Rectal smooth muscle tissue (tissue), 1 donor: ENCODE measurements around the gene ACAP2.

Source experiments
- H3K27ac ChIP-seq: one replicate; pipeline ENCODE4 v1.7.0; 2013; ENCODE audit warnings: low read depth, low read length, inconsistent platforms
- H3K27me3 ChIP-seq: one replicate; pipeline ENCODE4 v1.7.0; 2013; ENCODE audit warnings: low read length; ENCODE audit not compliant: control insufficient read depth, insufficient read depth
- H3K36me3 ChIP-seq: one replicate; pipeline ENCODE4 v1.7.0; 2013; ENCODE audit warnings: low read length; ENCODE audit not compliant: control insufficient read depth, insufficient read depth
- H3K4me1 ChIP-seq: one replicate; pipeline ENCODE4 v1.7.0; 2013; ENCODE audit warnings: low read length; ENCODE audit not compliant: control insufficient read depth, insufficient read depth
- H3K4me3 ChIP-seq: one replicate; pipeline ENCODE4 v1.7.0; 2013; ENCODE audit warnings: low read length
- H3K9ac ChIP-seq: one replicate; pipeline ENCODE4 v1.7.0; 2013; ENCODE audit warnings: low read length

ACAP2 gene

DNA sequence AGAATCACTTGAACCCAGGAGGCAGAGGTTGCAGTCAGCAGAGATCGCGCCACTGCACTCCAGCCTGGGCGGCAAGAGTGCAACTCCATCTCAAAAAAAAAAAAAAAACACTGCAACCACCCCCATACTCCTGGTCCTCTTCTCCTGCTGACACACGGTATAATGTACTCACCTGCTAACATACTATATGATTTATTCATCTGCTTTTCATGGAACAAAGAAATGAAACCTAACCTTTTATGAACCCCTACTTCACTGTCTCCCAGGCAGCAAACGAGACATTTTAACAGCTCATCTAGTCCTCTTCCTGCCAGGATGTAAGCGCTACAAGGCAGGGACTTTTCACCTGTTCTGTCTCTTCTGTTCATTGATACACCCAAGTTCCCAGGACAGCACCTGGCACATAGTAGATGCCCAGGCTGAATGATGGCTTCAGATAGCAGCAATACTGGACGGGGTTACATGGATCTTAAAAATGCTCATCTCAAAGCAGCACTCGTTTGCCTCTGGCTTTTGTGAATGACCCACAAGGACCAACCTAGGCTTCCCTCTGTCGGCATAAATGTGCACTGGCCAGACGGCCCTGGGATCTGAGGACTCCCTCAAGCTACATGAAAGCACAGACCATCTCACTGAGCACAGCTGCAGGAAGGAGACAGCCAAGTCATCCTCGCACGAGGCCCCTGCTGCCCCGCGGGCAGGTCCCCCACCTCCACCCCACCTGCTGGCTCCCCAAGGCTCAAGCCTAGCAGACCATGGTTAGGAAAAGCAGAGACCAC is 192.2 kb downstream of the ACAP2 start:
- Histone ChIP-seq H3K4me3 (no peak overlapping the region), H3K9ac (no peak overlapping the region), H3K4me1 (peaks cover 11% of the 10 kb centered on the region), H3K36me3 (no peaks in the 10 kb centered on the region), H3K27me3 (no peaks in the 10 kb centered on the region), H3K27ac (peak overlapping the region; percentile 39)

DNA sequence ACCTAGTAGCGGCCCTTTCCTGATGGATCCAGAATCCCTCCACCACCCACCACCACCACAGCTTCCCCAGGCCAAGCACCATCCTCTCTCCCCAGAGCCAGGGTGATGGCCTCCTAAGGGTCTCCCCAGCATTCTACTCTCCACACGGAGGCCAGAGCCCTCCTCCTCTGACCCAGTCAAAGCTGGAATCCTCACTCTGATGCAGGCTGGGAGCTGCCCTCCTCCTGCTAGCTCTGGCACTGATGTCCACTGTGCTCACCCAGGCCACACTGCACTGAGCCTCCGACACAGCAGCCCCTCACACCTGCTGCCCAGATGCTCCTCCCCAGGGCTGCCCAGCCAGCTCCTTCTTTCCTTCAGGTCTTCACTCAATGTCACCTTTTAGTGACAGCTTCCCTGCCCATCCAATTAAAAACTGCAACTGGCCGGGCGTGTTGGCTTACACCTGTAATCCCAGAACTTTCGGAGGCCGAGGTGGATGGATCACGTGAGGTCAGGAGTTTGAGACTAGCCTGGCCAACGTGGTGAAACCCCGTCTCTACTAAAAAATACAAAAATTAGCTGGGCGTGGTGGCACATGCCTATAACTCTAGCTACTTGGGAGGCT is 192.9 kb downstream of the ACAP2 start:
- no peaks in the 10 kb centered on the region for H3K27me3 ChIP-seq
- no peak overlapping the region for H3K4me3 ChIP-seq
- H3K27ac ChIP-seq, result no peak overlapping the region
- no peaks in the 10 kb centered on the region for H3K36me3 ChIP-seq
- no peak overlapping the region for H3K9ac ChIP-seq
- peaks cover 11% of the 10 kb centered on the region for H3K4me1 ChIP-seq

DNA sequence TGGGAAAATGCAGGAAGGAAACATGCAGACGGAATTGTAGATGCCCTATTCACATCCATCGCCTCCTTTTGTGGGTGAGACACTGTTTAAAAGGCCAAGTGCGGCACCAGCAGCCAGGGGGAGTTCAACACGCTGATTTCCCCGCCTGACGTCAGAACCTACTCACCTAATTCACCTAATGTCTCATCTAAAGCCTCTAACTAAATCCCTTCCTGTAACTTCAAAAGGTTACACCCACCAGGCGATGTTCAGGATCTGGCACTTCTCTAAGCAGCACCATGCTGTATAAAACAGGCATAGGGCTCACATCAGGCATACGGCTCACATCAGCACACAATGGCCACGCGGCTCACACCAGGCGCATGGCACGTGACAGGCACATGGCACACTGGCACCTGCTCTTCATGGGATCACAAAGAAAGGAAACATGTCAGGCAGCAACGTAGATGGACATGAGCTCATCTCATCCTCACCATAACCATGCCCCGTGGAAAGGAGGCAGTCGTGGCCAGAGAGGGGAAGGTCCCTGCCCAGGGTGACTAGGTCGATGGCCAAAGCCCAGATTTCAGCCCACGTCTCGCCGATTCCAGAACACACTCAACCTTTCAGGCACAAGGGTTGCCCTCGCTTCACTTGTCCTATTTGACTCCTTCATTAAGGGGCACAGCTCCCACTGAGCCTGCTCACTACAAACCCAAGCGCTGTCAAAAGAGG is 193.6 kb downstream of the ACAP2 start:
- peaks cover 11% of the 10 kb centered on the region for H3K4me1 ChIP-seq
- H3K9ac ChIP-seq, result no peak overlapping the region
- no peak overlapping the region for H3K27ac ChIP-seq
- no peaks in the 10 kb centered on the region for H3K27me3 ChIP-seq
- no peaks in the 10 kb centered on the region for H3K36me3 ChIP-seq
- H3K4me3 ChIP-seq, result no peak overlapping the region

DNA sequence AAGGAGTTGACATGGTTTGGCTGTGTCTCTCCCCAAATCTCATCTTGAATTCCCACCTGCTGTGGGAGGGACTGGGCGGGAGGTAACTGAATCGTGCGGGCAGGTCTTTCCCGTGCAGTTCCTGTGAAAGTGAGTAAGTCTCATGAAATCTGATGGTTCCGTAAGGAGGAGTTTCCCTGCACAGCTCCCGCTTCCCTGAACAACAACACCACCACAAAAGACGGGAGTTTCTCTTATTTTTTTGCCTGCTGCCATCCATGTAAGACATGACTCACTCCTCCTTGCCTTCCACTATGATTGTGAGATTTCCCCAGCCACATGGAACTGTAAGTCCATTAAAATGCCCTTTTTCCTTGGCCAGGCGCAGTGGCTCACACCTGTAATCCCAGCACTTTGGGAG is 194.5 kb downstream of the ACAP2 start:
- Histone ChIP-seq H3K9ac (no peak overlapping the region), H3K4me3 (no peak overlapping the region), H3K27ac (no peak overlapping the region), H3K4me1 (peaks cover 11% of the 10 kb centered on the region), H3K36me3 (no peaks in the 10 kb centered on the region), H3K27me3 (no peaks in the 10 kb centered on the region)

DNA sequence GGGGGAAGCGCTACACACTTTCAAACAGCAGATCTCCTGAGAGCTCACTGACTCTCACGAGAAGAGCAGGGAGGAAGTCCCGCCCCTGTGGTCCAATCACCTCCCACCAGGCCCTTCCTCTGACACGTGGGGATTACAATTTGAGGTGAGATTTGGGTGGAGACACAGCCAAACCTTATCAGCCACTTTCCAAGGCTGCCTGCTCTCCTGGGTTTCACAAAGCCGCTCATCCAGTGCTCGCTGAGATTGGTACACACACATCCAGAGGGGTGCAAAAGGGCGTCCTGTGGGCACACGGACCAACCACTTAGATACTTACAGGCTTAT is 195.0 kb downstream of the ACAP2 start:
- no peaks in the 10 kb centered on the region for H3K36me3 ChIP-seq
- no peaks in the 10 kb centered on the region for H3K27me3 ChIP-seq
- peaks cover 11% of the 10 kb centered on the region for H3K4me1 ChIP-seq
- no peak overlapping the region for H3K4me3 ChIP-seq
- H3K9ac ChIP-seq, result no peak overlapping the region
- H3K27ac ChIP-seq, result no peak overlapping the region

DNA sequence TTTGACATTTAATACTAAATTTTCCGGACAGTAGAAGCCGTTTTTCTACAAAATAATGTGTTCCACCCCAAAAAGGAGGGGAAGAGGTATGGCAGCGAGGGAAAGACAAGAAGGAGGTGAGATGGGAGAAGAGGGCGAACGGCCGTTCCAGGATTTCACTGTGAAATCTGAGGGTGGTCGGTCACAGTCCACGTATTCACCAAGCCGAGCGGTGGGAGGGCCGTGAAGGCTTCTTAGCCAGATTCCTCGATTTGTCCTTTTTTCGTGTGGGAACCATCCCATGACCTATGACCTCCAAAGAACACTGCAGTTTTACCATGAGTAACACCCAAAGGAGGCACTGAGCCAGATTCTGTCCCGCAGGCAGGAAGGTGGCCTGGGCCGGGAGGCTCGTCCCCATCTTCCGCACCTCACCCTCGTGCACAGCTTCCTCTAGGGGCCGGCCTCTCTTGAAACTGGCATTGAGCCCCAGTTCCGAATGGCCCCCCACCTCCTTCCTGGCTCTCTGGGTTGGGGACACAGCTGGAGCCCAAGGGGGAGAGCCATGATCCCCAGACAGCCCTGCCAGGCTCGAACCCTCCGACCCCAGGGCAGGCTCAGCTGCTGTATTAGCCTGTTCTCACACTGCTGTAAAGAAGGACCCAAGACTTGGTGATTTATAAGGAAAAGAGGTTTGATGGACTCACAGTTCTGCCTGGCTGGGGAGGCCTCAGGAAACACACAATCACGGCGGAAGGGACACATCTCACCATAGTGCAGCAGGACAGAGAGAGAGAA is 195.5 kb downstream of the ACAP2 start:
- H3K9ac ChIP-seq, result no peak overlapping the region
- no peaks in the 10 kb centered on the region for H3K27me3 ChIP-seq
- no peak overlapping the region for H3K27ac ChIP-seq
- H3K4me1 ChIP-seq, result peaks cover 11% of the 10 kb centered on the region
- no peaks in the 10 kb centered on the region for H3K36me3 ChIP-seq
- H3K4me3 ChIP-seq, result no peak overlapping the region

DNA sequence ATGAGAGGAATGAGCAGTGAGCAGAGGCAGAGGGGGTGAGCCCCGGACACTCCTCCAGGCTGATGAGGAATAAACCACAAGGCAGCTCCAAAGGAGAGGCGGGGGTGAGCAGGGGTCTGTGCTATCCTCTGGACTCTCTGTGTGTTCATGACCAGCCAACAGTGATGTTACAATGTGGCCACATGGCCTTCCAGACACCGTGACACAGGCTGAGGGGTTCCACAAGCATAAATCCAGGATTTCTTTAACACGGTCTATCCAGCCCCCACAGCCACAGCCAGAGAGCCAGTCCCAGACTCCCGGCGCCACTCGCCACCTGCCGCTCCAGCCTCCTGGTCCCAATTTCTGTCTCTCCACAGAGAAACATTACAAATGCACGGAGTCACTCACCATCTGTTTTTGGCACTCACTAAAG is 196.2 kb downstream of the ACAP2 start:
- peaks cover 8% of the 10 kb centered on the region for H3K4me1 ChIP-seq
- no peak overlapping the region for H3K27ac ChIP-seq
- H3K9ac ChIP-seq, result no peak overlapping the region
- no peak overlapping the region for H3K4me3 ChIP-seq
- H3K36me3 ChIP-seq, result no peaks in the 10 kb centered on the region
- no peaks in the 10 kb centered on the region for H3K27me3 ChIP-seq

DNA sequence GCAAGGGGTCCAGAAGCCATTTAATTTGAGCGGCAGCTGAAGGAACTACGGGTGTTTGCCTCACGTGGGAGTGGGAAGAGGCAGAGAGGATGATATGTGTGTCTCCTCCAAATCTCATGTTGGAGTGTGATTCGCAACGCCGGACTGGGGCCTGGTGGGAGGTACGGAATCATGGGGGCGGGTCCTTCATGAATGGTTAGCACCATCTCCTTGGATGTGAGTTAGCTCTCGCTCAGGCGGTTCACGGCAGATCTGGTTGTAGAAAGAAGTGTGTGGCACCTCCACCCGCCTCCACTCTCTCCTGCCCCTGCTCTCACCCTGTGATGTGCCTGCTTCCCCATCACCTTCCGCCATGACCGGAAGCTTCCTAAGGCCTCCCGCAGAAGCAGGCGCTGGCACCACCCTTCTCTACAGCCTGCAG is 197.3 kb downstream of the ACAP2 start:
- no peak overlapping the region for H3K9ac ChIP-seq
- peaks cover 2% of the 10 kb centered on the region for H3K4me1 ChIP-seq
- H3K27ac ChIP-seq, result no peak overlapping the region
- no peaks in the 10 kb centered on the region for H3K27me3 ChIP-seq
- no peak overlapping the region for H3K4me3 ChIP-seq
- no peaks in the 10 kb centered on the region for H3K36me3 ChIP-seq

DNA sequence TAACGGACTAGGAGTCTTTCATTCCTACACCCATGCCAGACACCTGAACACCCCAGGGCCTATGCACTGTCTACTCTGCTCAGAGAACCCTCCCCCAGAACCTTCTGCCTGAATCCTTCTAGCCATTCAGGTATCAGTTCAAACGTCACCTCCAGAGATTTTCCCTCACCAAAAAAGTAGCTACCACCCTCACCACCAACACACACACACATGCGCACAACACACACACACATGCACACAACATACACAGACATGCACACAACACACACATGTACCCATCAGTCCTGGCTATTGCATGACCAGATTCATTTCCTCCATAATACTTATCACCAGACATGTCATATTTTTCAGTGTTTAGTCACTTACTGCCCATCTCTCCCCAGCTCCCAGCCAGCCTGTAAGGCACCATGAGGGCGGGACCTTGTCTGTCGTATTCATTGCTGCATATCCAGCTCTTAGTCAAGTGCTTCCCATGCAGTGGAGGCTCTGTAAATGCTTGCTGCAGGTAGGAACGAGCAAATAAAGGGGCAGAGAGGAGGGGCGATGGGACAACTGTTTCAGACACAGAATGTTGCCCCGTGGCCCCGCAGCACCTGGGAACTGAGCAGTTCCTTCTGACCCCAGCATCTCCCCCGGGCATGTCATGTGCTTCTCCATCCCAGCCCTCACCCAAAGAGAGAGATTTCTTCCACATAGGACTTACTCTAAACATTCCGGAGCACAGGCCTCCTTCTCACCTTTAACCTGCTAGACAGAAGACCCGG is 201.0 kb downstream of the ACAP2 start:
- H3K36me3 ChIP-seq, result no peaks in the 10 kb centered on the region
- H3K4me1 ChIP-seq, result peaks cover 25% of the 10 kb centered on the region
- H3K9ac ChIP-seq, result no peak overlapping the region
- H3K4me3 ChIP-seq, result no peak overlapping the region
- H3K27me3 ChIP-seq, result no peaks in the 10 kb centered on the region
- H3K27ac ChIP-seq, result no peak overlapping the region

DNA sequence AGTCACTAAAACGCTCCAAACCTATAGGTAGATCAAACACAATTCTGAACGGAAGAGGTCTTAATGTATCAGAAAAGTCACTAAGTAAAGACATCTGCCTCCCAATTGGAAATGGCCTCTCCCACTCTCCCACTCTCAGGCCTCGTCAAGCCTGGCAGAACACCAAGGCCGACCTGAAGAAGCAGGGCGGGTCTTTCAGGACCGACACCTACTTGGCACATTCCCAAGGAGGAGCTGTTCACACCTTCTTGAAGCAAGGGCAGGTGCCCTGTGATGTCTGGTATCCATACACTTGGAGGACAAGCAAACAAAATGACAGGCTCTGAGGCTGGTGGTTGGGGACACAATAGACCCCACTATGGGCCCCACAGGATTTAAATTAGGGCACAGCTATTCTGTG is 201.9 kb downstream of the ACAP2 start:
- no peak overlapping the region for H3K9ac ChIP-seq
- no peak overlapping the region for H3K27ac ChIP-seq
- H3K4me1 ChIP-seq, result peaks cover 25% of the 10 kb centered on the region
- no peak overlapping the region for H3K4me3 ChIP-seq
- H3K27me3 ChIP-seq, result no peaks in the 10 kb centered on the region
- H3K36me3 ChIP-seq, result no peaks in the 10 kb centered on the region

DNA sequence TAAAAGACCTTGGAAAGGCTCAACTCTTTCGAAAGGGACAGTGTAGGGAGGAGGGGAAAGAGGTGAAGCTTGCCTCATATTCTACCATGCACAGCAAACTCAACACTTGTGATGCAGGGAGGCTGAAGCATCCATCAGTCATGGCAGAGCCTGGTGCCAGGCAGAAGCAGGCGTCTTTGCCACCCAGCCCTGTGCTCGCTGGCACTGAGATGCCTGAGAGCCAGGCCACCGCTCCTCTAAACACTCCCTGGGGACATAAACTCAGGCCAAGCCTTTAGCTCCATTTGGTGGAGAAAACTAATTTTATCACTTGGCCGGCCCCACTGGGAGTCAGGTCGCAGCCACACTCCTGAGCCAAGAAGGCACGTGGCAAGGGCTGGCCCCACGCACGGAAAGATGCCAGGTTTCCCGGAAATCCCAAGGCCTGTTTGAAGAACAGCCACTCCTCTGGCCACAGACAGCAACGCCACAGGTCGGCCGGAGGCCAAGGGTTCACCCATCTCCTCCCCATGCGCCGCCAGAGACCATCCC is 202.6 kb downstream of the ACAP2 start:
- H3K4me3 ChIP-seq, result no peak overlapping the region
- no peak overlapping the region for H3K9ac ChIP-seq
- H3K27ac ChIP-seq, result peak overlapping the region; percentile 37
- no peaks in the 10 kb centered on the region for H3K36me3 ChIP-seq
- H3K27me3 ChIP-seq, result no peaks in the 10 kb centered on the region
- H3K4me1 ChIP-seq, result peaks cover 25% of the 10 kb centered on the region
